Measurements from ENCODE around the gene GATA5.
A peak's percentile ranks its signal among the peaks of the same experiment; 100 is the strongest.
"Not testable (repeated sequence)": the region's sequence is repeated elsewhere in the genome, so short reads cannot be mapped to it uniquely, and the experiment has no call there.

GATA5 gene

DNA sequence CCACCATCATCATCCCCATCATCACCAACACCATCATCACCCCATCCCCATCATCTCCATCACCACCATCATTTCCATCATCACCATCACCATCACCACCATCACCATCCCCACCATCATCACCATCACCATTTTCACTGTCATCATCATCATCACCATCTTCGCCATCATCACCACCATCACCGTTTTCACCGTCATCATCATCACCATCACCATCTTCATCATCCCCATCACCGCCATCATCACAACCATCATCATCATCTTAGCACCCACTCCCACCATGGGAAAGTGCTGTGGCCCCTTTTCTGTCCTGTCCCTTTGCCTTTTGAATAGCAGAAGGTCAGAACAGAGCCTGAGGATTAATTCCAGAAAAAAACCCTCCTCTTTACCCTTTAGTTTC lies 28.5 kb upstream of the GATA5 start:
- no peak for DNase-seq

DNA sequence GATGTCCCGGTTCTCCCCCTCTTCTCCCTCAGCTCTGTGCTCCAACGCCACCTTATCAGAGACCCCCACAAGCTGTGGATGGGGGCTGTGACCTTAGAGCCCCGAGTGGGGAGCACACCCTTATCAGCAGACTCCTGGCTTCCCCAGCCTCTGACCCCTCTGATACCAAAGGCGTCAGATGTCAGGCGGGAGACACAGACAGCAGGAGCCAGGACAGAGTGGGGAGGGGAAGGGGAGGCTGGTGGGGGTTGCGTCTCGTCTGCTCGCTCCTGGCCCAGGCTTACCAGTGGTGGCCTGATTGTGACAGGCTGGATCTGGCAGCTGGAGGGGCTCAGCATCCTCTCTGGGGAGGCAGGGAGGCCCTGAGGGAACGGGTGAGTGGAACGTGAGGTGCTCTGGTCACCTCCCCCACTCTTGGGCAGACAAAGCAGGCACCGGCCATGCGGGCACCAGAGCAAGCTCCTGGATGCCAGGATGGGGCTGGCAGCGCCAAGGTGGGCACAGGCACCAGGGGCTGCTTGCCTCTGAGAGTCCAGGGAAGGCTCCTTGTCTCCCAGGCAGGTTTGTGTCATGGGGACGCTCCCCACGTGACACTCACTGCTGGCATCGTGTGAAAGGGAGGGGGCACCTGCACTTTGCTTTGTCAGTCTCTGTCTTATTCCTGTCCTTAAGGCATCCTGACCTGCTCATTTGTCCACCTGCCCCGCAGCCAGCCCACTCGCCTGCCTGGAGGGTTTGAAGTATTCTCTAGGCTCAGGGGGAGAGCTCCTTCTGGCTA lies 27.8 kb upstream of the GATA5 start:
- DNase-seq = no peak

DNA sequence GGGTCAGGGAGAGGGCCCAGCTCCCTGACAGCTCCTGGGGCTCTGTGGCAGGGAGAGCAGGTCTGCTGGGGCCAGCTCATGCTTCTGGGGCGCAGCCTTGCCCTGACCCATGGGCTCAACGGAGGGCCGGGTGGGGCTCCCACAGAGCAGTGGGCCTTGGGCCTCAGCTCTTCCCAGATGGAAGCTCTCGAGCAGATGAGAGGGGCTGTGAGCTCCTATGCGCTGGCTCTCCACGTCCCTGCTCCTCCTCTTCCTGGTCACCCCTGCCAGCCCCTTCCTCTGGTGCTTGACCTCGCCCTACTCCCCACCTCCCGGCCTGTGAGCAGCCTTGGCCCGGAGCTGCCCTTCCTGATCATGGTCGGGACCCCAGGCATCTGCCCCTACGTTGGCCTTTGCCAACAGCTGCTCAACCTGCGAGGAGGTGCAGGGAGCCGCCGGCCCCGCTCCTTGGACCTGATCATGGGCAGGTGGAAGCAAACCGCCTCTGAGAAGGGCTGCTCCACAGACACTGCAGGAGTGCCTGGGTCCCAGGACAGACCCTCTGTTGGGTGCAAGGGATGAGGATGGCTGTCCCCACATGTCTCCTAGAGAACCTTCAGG lies 26.8 kb upstream of the GATA5 start:
- DNase-seq = no peak

DNA sequence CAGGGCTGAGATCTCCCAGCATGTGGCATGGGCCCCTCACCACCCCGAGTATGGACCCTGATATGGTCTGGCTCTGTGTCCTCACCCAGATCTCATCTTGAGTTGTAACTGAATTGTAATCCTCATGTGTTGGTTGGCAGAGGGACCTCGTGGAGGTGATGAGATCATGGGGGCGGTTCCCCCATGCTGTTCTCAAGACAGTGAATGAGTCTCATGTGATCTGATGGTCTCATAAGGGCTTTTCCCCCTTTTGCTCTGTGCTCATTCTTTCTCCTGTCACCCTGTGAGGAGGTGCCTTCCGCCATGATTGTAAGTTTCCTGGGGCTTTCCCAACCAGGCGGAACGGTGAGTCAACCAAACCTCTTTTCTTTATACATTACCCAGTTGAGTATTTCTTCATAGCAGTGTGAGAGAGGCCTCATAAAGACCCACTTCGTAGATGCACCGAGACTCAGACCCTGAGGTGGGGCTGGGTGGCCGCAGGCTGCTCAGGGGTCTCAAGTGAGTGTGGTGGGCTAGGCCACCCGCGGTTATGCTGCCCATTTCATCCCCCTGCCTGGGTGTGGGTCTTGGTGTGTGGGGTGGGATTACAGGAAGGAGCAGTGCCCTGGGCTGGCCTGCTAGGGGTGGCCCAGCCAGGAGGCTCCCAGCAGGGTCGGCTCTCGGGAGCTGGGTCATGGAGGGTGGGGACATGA lies 26.2 kb upstream of the GATA5 start:
- DNase-seq = peak; percentile 33

DNA sequence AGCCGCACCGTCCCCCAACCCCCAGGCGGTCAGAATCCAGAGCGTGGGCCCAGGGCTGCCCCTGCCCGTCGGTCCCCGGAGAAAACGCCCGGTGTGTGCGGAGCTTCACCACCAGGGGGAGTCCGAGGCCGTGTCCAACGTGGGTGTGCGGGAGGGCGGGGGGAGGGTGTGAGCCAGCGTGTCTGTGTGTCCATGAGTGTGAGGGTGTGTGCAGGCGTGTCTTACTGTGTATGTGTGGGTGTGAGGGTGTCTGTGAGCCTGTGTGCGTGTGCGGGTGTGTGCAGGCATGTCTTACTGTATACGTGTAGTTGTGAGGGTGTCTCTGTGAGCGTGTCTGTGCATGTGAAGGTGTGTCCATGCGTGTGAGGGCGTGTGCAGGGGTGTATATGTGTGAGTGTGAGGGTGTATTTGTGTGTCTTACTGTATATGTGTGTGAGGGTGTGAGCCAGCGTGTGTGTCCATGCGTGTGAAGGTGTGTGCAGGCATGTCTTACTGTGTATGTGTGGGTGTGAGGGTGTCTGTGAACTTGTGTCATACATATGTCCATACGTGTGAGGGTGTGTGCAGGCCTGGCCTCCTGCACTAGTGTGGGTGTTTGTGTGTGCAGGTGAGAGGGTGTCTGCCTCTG lies 24.6 kb upstream of the GATA5 start:
- no peak for DNase-seq

DNA sequence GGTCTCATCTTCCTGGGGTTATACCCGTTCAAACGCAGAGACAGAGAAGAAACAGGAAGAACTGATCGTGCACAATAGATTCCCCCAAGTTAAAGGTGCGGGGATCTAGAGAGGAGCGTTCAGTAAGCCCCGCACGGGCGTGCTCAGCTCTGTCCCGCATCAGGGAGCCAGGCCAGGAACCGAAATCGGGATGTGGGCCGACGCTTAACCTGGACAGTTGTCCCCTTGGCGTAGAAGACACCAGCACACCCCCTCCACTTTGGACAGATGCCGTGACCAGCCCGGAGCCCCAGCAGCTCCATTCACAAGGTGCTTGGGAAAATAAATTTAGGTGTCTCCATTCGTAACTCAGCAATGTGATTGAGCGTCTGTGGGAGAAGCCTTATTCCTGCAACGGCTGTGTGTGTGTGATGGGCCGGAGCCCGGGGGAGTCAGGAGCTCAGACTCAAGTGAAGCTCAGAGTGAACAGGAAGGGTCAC lies 24.0 kb upstream of the GATA5 start:
- DNase-seq = no peak

DNA sequence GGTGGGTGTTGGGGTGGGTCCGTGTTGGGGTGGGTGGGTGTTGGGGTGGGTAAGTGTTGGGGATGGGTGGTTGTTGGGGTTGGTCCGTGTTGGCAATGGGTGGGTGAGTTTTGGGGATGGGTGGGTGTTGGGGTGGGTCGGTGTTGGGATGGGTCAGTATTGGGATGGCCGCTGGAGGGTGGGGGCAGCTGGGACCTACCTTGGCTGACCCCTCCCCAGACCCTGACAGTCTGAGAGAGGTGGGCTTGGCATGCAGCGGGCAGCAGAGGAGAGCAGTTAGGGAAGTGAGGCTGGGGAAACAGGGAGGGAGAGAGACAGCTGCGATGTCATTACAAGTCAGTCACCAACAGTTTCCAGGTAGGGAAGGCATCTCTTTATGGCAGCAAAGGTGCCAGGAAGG lies 23.1 kb upstream of the GATA5 start:
- no peak for DNase-seq

DNA sequence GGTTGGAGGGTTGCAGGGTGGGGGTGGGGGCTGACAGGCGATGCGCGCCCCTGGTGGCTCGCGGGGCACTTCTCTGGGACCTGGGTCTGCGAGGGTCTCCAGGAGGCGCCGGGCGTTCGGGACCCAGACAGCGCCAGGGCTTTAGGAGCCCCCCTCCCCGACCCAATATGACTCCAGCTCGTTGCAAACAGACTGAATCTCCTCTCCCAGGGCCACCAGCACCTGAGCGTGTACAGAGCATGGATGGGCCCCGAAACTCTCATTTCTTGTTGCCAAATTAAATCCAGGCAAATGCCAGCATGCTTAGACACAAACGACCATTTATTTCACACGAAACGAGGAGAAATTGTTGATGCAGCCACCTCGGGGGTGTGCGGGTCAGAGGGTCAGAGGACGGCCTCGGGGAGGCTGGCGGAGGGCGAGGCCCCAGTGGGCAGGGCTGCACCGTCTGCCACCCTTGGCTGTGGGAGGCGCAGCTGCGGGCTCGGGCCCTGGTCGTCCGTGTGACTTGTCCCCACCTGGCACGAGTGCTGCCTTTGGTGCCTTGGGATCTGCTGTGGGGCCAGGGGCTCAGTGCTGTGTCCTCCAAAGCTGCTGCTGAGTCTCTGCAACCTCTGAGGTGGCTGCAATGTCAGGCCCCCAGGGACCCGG lies 20.9 kb upstream of the GATA5 start:
- DNase-seq = no peak

DNA sequence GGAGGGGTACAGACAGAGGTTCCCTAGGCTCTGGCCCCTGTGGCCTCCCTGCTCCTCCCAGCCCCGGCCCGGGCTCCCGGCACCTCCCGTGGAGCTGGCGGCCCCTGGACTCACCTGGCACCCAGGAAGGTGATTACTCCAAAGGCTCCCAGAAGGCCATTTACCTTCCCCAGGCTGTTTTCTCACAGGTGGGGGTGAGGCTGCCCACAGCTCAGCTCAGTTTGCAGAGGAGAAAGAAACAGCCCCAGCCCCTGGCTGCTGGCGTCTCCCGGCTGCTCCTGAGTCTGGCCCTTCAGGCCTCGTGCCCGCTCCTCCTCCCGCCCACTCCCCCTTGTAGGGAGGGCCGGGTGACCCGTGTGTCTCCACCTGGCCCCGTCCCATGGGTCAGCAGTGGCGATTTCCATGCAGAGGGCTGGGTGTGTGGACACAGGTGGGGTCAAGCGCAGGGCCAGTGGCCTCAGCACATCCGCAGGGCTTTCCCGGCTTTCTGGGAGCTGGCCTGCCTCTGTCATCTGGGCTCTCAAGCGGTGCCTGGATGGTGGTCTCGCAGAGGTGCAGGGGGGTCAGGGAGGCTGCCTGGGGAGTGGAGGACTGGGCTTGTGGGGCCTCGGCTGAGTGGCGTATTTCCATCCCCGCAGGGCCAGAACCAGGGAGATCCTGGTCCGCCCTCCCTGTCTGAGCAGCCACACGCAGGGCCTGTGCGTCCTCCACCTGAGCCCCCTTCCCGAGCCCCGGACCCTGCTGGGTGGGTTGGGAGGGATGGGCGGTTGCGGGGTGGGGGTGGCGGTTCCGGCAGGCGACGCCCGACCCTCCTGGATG lies 20.2 kb upstream of the GATA5 start:
- DNase-seq = no peak

DNA sequence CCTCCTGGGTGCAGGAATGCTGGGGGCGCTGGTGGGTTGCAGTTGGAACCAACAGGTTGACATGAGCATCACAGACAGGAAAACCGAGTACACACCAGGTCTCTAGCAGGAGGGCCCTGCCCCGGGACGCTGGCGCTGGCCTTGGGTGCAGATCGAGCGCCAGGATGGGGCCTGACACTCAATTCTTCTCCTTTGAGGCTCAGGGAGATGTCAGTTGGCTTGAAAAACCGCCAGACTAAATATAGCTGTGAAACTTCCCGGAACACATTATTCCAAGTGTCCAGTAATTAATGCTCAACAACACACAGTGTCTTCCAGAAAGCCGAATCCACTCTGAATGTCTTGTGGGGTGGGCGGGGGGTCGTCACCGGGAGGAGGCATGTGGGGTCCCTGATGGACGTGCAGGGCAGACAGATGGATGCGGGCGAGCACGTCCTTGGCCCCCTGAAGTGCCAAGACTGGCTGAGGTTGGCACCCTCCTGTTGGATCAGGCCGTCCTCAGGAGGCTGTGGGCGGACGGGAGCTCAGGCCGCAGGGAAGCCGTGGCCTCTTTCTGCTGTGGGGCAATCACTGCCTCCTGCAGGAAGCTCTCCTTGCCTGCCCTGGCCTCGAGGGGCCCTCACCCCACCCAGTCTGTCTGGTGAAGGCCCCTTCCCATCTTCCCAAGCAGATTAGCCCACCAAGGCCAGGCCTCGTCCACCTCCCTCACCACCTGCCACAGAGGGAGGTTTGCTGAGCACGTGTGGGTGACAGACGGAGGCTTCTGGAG lies 19.4 kb upstream of the GATA5 start:
- no peak for DNase-seq

DNA sequence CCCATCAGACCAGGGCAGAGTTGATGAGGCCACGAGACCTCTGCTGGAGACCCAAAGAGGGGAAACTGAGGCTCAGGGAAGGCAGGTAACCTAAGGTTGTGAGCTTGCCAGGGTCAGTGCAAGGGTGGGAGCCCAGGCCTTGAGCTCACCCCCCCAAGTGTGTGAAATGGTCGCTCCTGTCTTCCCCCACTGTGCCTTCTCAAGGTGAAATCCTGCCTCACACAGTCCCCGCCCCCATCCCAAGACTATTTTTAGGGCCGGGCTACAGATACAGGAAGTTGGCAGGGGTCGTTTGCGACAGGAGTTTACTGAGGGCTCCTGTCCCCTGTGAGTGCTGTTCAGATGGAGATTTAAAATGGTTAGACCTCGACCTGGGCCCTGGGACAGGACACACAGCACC lies 18.7 kb upstream of the GATA5 start:
- DNase-seq = no peak

DNA sequence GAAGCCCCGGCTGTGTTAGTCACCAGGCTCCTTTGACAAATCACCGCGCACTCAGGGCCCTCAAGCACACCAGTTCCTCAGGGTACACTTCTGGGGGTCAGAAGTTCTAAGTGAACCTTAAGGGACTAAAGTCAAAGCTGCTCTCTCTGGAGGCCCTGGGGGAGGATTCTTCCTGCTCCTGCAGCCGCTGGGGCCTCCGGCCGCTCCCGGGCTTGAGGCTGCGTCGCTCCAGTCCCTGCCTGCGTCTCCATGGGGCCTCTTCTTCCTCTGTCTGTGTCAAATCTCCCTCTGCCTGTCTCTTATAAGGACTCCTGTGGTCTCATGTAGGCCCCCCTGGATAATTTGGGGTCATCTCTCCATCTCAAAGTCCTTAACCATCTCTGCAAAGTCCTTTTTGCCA lies 18.1 kb upstream of the GATA5 start:
- DNase-seq = no peak

DNA sequence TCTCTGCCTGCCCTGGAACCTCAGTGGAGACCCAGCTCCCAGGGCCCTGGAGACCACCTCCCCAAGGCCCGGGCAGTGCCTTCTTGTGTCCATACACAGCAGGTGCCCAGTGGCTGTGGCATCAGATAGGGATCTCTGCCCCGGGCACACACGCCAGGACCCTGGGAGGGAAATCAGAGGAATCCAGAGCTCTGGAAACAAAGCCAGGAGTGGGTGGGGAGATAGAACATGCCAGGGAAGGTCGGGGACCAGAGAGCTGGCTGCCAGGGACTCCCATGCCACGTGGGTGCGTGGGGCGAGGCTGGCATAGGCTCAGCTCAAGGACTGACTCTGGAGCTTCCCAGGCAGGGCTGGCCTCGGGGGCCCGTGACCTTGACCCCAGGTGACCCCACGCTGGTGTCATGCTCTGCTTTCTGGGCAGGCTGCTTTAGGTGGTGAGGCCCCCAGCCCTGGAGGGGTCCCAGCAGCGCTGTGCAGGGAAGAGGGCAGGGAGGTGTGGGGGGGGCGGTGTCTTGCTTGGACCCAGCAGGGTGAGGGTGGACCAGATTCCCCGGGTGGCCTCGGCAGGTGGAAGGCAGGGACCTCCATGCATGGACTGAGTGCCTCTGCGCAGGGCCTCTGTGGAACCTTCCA lies 17.6 kb upstream of the GATA5 start:
- no peak for DNase-seq

DNA sequence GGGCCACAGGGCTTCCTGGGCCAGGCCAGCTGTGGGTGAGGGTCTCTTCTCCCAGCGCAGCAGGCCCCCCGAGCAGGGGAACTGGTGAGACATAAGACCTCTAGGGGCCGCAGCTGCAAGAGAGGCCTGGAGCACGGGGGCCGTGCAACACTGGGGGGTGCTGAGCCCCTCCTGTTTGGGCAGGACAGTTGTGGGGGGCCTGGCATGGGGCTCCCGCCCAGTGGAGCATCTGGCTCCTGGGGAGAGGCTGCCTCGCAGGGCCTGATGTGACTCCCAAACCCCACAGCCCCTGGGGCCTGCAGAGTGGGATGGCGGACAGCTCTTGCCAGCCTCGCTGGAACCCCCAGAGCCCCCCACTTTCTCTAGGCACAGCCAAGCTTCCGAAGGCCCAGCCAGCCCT lies 16.9 kb upstream of the GATA5 start:
- DNase-seq = no peak

DNA sequence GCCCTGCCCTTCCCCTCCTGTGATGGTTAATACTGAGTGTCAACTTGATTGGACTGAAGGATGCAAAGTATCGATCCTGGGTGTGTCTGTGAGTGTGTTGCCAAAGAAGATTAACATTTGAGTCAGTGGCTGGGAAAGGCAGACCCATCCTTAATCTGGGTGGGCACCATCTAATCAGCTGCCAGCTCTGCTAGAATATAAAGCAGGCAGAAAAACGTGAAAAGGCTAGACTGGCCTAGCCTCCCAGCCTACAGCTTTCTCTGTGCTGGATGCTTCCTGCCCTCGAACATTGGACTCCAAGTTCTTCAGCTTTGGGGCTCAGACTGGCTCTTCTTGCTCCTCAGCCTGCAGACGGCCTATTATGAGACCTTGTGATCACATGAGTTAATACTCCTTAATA lies 15.0 kb upstream of the GATA5 start:
- DNase-seq = not testable (repeated sequence)

DNA sequence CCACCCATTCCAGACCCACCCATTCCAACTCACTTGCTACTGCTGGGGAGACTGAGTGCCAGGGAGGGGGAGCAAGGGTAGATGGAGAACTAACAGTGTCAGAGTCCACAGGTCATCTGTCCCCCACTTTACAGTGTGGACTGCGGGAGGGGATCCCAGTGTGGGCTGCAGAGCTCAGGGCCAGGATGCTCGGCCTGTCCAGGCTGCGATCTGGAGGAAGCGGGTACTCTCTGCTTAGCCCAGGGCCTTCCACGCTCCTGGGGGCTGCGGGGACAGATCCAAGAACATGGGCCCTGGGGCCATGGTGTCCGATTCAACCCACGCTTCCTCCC lies 14.1 kb upstream of the GATA5 start:
- DNase-seq = no peak

DNA sequence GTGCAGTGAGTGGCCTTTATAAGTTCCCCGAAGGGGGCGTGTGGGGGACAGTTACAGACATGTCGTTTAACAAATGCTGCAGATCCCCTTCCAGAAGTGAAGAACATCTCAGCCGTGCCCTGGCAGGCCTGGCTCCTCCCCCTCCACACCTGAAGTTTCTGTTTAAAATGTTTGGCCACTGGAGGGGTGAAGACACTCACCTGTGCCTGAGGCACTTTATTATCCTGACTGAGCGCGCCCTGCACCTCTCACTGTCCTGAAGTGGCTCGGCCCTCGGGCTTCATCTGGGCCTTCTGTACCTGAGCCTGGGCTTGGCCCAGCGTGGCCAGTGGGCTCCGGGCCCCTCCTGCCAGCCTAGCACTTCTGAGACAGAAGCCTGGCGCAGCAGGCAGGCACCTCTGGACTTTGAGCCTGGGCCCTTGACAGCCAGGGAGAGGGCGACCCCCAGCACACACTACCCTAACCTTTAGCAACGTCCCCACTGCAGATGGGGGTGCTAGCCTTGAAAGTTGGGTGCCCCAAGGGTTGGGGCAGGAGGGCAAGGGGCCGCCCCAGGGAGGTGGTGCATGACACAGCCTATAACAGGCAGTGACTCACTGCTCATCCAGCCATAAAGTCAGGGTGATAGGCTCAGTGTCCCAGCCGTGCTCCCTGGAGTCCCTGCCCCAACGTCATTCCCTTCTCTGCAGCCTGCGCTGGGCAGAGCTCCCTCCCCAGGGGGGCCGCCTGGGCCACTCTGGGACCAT lies 13.6 kb upstream of the GATA5 start:
- DNase-seq = no peak

DNA sequence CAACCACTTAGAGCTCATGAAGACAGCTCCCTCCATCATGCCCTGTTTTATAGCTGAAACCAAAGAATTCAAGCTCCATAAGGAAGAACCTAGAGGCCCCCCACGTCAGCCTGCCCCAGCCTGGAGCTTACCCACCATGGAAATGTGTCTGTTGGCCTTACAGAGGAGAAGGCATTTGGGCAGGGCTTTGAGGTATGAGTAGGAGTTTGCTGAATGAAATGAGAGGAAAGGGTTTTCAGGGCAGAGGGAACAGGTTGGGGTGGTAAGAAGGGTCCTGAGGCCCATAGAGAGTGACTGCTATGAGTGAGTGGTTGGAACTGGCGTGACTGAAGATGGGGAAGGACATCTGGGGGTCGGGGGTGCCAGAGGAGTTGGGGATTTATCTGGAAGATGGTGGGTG lies 12.7 kb upstream of the GATA5 start:
- DNase-seq = no peak

DNA sequence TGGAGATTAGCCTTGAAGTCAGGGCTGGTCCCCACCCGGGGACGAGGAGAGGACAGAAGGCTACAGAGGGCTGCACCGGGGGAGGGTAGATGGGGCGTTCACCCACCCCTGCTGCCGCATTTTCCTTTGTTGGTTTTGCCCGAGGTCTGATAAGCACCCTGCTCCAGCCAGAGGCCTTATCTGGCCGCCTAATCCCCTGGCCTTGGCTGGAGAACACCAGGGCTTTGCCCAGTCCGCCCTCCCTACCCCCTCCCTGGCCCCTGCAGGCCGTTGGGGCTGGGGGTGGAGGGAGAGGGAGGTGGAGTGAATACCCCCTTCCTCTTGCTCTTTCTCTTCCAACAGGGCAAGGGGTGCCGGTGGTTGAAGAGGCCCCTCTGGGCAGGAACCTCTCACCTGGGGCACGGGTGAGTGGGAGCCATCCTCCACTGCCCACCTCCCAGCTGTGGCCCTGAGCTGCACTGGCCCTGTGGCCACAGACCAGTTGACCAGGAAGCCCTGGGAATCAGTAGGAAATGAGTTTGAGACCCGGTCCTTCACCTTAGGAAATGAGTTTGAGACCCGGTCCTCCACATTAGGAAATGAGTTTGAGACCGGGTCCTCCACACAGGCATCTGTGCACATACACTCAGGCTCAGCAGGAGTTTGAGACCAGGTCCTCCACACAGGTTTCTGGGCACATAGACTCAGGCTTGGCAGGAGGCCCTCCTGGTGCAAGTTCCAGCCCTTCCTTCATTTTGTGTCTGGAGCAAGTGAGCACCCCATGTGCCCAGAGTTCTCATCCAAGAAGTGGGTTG lies 12.0 kb upstream of the GATA5 start:
- no peak for DNase-seq
